ENCODE measurements around the gene CERK.

GRCh38 chr22:46764779-46765485 lies 26.9 kb upstream of the CERK start:
- no peak for TF ChIP-seq CTCF (IDR thresholded peaks at IDR 0.05)
- TF ChIP-seq POLR2A (IDR thresholded peaks at IDR 0.05), result no peak
- TF ChIP-seq POLR2AphosphoS5 (IDR thresholded peaks at IDR 0.05), result no peak
